Epithelial cell of proximal tubule (primary cell): Measurements from ENCODE around the gene SLC12A1. TPM values are rescaled to one million over a fixed set of nuclear protein-coding genes. Genes with fewer than 3 reads are reported as not detected.

Experiments used
- DNase-seq: peaks from one replicate; pipeline ENCODE4 v3.0.0-alpha.2; 2011; ENCODE audit warnings: low read depth
- H3K4me3 ChIP-seq: 2 replicates; pipeline ENCODE4 v1.5.1; 2011; ENCODE audit warnings: low read depth, mild to moderate bottlenecking, low read length
- CTCF ChIP-seq: conservative IDR thresholded peaks from 2 replicates; pipeline ENCODE4 v1.5.1; 2012; ENCODE audit warnings: low read depth, mild to moderate bottlenecking, low read length
- total RNA-seq: library from RNA; depleted of rRNA; stranded (reverse); fragments of >200 nt; gene quantifications from 2 replicates; pipeline ENCODE4 v1.2.3, GENCODE V29; 2015

Gene SLC12A1
- total RNA-seq, 1 donor from 2014 or later, result 0.06 TPM

- H3K4me3 ChIP-seq, result no peak overlapping the region
- no peak for DNase-seq
- no peak for TF ChIP-seq CTCF
Measured at GRCh38 chr15:48297668-48298067, 91.6 kb downstream of the SLC12A1 start.

- no peak overlapping the region for H3K4me3 ChIP-seq
- DNase-seq, result no peak
- no peak for TF ChIP-seq CTCF
Measured at GRCh38 chr15:48298914-48299313, 92.8 kb downstream of the SLC12A1 start.

GRCh38 chr15:48300038-48300437 is 93.9 kb downstream of the SLC12A1 start:
- DNase-seq, result no peak
- no peak overlapping the region for H3K4me3 ChIP-seq
- no peak for TF ChIP-seq CTCF

- no peak overlapping the region for H3K4me3 ChIP-seq
- TF ChIP-seq CTCF, result no peak
- no peak for DNase-seq
Measured at GRCh38 chr15:48304398-48304797, 98.3 kb downstream of the SLC12A1 start.

- no peak overlapping the region for H3K4me3 ChIP-seq
- TF ChIP-seq CTCF, result no peak
- no peak for DNase-seq
Measured at GRCh38 chr15:48306639-48307038, 100.5 kb downstream of the SLC12A1 start.

GRCh38 chr15:48307586-48307985 is 101.5 kb downstream of the SLC12A1 start:
- no peak for DNase-seq

GRCh38 chr15:48309740-48310139 is 103.6 kb downstream of the SLC12A1 start:
- no peak overlapping the region for H3K4me3 ChIP-seq
- TF ChIP-seq CTCF, result no peak
- no peak for DNase-seq

More at GRCh38 chr15:48307586-48307985, 101.5 kb downstream of the SLC12A1 start:
- no peak for TF ChIP-seq CTCF
- H3K4me3 ChIP-seq, result no peak overlapping the region
